MM.1S (cell line): ENCODE measurements around the gene TIMP2.

ENCODE experiments used
- EZH2phosphoT487 ChIP-seq: fragments of 300-600 bp; sonication (generic); IDR thresholded peaks from 2 replicates; pipeline ENCODE4 v1.6.1; 2018; ENCODE audit warnings: antibody characterized with exemption, low read length
- TF ChIP-seq, protein P1 (sequence below): fragments of 300-600 bp; sonication (generic); IDR thresholded peaks from 2 replicates; pipeline ENCODE4 v1.5.1; 2016; ENCODE audit warnings: antibody characterized with exemption, low read length, mixed read lengths

- TF ChIP-seq EZH2phosphoT487 = no peak
- TF ChIP-seq, protein P1, sequence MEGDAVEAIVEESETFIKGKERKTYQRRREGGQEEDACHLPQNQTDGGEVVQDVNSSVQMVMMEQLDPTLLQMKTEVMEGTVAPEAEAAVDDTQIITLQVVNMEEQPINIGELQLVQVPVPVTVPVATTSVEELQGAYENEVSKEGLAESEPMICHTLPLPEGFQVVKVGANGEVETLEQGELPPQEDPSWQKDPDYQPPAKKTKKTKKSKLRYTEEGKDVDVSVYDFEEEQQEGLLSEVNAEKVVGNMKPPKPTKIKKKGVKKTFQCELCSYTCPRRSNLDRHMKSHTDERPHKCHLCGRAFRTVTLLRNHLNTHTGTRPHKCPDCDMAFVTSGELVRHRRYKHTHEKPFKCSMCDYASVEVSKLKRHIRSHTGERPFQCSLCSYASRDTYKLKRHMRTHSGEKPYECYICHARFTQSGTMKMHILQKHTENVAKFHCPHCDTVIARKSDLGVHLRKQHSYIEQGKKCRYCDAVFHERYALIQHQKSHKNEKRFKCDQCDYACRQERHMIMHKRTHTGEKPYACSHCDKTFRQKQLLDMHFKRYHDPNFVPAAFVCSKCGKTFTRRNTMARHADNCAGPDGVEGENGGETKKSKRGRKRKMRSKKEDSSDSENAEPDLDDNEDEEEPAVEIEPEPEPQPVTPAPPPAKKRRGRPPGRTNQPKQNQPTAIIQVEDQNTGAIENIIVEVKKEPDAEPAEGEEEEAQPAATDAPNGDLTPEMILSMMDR = no peak
Measured at GRCh38 chr17:78818932-78819331, 106.3 kb downstream of the TIMP2 start.
